ENCODE results near the gene CTDSPL2.
"Not testable (repeated sequence)": the region's sequence is repeated elsewhere in the genome, so short reads cannot be mapped to it uniquely, and the experiment has no call there.

CTDSPL2 gene

DNA sequence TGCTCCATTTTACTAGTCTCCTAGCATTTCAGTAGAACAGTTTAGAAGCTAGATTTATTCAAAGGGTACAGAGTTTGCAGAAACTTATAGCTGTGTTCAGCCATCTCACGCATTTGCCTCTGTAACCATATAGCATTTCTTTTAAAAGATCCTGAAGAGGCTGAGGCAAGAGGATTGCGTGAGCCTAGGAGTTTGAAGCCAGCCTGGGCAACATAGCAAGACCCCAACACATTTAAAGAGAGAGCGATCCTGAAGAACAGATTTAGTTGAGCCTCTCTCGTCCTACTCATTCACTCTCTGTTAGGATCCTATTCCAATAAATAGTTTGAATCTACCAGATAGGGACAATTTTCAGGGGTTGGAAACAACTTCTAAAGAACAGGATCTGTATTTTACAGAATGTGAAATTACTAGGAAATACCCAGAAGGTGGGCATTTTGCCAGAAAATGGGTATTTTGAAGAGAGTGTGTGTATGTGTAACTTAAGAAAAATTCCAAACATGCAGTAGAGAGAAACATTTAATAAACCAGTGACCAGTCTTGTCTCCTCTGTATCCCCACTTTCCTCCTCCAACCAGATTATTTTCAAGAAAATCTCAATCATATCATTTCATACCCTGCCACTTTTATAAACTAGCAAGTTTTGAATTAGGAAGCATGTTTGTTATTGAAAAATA, 114.0 kb downstream of the CTDSPL2 start:
- DNase-seq (ENCODE audit: low read depth): no peak

DNA sequence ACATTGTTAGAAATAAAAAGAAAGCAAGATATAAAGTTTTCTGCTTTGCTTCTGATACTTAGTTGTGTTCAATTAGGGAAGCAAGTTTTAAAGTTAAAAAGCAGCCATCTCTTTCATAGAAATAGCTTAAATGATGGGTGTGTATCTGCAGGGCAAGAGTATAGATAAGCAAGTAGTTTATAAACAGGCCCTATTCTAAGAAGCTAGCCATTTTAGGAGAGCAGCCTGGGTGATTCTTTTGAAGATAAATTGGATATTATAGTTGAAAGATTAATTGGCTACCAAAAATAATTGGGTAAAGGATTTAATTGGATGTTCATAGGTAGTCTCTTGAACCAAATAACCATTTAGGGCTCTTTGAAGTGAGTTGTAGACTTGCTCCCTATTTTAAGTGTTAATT, 115.2 kb downstream of the CTDSPL2 start:
- no peak for DNase-seq (ENCODE audit: low read depth)

DNA sequence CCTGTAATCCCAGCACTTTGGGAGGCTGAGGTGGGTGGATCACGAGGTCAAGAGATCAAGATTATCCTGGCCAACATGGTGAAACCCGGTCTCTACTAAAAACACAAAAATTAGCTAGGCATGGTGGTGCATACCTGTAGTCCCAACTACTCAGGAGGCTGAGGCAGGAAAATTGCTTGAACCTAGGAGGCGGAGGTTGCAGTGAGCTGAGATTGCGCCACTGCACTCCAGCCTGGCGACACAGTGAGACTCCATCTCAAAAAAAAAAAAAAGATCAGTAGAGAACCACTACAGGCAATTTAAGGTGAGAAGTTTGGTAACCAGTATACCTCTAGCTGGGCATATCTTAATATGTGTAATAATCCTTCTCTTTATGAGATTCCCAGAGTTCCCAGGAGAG, 117.3 kb downstream of the CTDSPL2 start:
- DNase-seq (ENCODE audit: low read depth): not testable (repeated sequence)

DNA sequence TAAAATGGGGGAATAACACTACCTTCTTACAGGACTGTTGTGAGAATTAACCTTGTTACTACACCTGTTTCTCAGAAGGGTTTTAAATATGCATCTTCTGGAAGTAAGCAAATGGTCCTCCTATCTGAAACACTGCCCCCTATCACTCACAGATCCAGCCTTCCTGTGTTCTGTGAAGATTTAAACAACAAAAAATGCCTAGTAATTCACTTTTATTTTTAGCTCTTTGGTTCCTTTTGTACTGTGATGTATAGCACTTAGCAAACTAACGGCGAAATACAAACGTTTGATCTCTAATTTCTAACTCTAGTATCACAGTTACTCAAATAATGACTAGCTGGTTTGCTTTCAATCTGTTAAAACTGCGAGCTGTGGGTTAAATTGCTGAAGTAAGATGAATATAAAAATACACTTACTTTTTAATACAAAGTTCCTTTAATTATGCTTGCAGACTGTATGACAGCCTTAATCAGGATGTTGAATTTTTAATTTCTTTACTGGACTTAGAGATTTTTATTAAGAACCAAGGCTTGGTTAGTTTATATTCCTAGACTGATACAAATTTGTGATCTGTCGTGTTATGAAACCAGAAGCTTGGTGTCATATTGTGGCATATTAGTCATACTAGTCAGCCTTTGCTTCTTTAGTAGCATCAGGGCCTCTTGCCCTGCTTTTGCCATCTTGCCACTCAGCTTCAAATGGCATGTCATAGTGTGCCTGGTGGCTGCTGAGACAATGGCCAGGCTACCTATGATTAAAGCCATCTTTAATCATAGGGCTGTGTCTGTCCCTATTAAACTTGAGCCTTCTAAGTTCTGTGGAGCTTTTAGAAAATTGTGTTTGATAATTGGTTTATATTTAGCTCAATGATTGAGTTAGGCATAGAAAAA, 118.7 kb downstream of the CTDSPL2 start:
- DNase-seq (ENCODE audit: low read depth): no peak

DNA sequence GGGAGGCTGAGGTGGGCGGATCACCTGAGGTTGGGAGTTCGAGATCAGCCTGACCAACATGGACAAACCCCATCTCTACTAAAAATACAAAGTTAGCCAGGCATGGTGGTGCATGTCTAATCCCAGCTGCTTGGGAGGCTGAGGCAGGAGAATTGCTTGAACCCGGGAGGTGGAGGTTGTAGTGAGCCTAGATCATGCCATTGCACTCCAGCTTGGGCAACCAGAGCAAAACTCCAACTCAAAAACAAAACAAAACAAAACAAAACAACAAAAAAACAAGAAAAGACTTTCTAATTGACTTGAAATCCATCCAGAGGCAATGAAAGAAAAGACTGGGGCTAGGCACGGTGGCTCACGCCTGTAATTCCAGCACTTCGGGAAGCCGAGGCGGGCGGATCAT, 121.7 kb downstream of the CTDSPL2 start:
- not testable (repeated sequence) for DNase-seq (ENCODE audit: low read depth)

DNA sequence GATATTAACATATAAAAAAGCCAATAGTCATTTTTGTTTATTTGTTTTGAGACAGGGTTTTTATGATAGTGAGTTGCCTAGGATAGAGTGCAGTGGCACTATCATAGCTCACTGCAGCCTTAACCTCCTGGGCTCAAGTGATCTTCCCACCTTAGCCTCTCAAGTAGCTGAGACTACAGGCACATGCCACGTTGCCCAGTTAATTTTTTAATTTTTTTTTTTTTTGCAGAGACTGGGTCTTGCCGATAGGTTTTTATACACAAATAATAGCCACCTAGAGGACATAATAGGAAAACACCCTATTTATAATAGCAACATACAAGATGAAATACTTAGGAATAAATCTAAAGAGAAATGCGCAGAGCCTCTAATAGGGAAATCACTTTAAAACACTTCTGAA, 122.8 kb downstream of the CTDSPL2 start:
- no peak for DNase-seq (ENCODE audit: low read depth)

DNA sequence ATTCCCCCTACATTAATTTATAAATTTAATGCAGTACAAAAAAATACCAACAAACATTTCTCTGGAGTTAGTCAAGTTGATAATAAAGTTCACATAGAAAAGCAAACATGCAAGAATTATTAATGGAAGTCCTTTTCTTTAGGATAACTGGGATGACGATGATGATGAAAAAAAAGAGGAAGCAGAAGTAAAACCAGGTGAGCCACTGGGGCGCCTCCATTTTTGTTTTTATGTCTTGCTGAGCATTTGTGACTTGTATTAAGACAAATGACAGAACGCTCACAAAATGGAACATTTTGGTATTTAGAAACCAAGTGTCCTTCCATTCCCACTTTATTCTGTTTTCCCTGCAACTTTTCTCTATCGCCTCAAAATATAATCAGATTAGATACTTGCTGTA, 123.3 kb downstream of the CTDSPL2 start:
- no peak for DNase-seq (ENCODE audit: low read depth)

DNA sequence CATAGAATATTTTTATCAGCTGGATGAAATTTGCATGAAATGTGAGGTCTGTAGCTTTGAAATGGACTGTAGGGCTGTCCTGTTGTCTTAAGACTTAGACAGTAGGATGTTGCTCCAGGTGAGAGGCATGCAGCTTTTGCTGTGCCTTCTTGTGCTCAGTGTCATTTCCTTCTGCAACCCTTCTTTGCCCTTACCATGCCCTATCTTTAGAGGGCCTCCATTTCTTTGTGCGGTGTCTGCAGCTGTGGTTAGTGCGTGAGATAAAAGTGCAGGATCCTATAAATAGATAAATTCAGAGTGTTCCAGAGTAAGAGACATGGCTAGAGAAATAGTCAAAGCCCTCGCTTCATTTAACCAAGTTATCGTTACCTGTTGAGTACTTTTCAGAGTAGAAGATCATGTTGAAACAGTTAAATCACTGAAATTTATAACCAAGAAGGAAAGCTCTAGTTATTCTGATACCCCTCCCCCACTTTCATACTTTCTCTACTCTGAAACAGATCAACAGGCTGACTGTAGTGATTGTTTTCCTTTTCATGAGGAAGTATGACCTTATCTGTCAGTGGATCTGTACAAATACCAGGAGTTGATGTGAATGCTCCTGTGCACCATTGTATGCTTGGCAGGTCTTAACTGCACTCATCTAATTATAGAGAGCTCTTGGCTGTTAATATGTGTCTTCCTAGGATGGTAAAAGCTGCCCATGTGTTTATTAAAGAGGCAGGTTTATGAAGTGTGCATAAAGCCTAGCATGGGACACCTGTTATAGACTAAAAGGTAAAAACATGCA, 127.7 kb downstream of the CTDSPL2 start:
- DNase-seq (ENCODE audit: low read depth): no peak

DNA sequence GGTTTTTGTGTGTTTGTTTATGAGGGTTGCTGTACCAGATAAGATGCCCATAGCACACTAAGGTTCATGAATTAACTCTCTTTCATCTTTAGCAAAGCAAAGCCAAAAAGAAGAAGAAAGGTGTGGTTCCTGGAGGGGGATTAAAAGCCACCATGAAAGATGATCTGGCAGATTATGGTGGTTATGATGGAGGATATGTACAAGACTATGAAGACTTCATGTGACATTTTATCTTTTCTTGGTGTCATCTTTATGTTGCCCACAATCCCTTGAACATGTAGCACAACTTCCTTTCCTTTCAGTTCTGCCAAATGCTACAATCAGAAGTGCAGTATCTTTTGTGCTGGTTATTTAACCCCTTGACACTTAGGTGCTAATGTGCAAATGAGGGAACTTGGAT, 133.5 kb downstream of the CTDSPL2 start:
- DNase-seq (ENCODE audit: low read depth): not testable (repeated sequence)

DNA sequence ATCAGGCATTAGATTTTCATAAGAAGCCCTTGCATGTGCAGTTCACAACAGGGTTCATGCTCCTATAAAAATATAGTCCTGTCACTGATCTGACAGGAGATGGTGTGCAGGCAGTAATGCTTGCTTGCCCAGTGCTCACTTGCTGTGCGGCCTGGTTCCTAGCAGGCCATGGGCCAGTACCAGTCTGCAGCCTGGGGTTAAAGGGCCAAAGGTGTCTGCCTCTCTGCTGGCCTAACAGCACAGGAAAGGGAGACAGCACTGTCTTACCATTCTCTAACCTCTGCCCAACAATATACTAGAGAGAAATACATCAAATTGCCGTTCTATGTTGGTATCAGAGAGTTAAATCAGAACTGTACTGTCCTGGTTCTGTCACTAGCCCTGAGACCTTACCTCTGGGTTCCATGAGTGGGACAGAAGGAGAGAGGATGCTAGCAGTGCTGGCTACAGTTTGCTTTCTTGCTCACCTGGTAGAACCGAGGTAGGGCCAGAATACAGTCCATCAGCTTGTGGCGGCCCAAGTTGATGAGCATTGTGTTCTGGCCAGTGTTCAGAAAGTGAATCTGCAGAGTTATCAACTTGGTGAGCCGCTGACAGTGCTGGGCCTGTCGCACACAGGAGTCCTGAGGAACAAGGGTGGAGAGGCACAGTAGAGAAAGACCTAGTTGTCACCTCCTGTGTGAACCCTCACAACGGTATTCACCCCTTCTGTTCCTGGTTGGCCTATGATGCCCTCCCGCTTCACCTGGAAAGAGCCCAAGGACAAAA, 138.1 kb downstream of the CTDSPL2 start:
- no peak for DNase-seq (ENCODE audit: low read depth)

DNA sequence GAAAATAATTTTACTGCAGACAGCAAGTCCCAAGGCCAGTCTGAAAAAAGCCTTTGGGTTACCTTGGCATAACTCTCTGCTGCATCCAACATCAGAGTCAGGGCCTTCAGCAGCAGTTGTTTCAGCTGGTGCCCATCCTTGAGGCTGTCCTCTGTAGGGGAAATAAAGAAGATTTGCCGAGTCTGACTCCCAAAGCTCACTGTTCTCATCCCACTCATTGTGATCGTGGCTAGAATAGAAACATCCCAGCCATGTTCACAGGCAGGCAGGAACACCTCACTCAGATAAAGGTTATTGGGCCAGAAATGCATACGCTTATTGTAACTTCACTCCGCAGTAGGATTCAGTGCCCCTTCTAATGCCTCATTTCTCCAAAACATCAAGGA, 138.7 kb downstream of the CTDSPL2 start:
- no peak for DNase-seq (ENCODE audit: low read depth)

DNA sequence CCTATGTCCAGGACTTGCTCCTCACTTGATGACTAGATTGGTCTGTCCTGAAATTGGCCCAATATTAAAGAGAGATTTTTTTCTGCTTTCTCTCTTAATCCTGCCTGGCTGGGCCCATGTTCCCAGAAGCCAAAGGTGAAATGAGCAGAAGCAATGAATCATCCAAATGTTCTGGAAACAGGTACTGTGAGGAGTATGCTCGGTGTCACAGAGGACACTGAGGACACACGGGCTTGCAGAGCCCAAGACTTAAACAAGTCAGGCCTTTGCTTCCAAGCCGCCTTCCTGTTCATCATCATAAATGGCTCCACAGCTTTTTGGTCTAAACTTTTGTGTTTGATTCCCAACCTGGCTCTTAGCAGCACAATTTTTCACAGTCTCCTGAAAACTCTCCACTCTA, 140.9 kb downstream of the CTDSPL2 start:
- DNase-seq (ENCODE audit: low read depth): no peak

DNA sequence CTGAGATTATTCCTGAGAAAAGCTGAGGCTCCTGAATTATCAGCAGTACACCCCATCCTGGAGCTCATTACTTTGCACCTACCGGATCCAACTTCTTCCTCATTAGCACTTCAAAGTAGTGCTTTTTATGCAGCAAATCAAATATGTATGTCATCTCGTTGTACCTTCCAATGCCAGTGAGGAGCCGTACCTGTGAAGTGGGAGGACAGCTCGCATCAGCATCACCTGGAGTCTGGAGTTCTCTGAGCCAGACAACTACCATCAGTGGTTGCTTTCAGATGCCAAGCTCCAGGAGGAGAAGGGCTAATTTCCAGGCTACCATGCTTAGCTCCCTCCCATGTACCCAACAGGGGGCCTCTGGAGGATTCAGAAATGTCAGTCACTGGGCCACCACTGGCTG, 141.9 kb downstream of the CTDSPL2 start:
- no peak for DNase-seq (ENCODE audit: low read depth)

DNA sequence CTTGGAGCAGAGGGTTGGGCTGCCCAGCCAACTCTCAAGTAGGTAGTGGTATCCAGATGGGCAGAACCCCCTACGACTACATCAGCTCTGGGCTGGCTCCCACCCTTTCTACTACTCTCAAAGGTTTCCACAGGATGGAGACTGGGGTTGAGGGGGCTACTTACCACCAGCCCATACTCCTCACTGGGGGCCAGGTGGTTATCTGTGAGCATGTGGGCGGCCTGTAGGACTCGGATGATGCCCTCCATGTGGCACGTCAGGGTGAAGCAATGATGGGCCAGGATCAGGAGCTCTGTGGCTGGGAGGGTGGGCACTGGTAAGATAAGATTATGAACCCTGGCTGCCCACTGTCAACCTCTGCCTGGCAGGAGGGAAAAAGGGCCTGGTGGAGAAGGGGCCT, 142.9 kb downstream of the CTDSPL2 start:
- no peak for DNase-seq (ENCODE audit: low read depth)

DNA sequence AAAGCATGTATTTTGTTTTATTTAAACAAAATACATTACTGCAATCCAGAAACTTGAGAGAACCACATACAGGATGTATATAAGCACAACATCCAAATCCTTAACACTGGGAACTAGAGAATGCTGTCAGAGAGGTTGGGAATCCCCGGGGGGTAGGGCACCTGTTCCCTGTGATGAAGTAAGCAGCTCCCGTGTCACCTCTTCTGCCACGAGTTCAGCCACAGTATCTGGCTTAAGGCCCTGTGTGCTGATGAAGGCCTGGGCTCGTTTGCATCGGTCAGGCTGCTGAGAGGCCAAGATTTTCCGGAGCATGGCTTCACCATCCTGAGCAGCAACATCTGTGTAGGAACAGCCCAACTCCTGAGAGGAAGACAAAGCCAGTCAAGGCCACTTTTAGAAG, 146.0 kb downstream of the CTDSPL2 start:
- DNase-seq (ENCODE audit: low read depth): no peak

DNA sequence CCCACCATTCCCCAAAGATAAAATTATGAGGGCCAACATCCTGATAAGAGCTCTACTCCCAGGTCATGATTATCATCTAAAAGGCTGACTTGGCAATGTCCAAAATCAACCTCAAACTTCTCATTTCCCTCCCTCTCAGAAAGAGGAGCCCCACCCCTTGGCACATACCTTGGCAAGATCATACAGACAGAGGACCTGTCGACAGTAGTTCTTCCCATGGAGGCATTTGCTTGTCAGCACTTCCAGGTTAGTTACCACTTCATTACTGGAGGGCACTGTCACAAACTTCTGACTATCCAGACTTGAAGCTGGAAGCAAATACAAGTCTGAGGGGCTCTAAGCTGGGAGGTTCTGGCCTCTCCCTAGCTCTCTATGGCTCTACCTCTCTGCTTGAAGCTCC, 147.3 kb downstream of the CTDSPL2 start:
- no peak for DNase-seq (ENCODE audit: low read depth)
